RPMI7951 (cell line): ENCODE measurements around the gene LRP2BP. TPM values are rescaled to one million over a fixed set of nuclear protein-coding genes. Genes with fewer than 3 reads are reported as not detected.

Experiments used
- DNase-seq: peaks from one replicate; pipeline ENCODE4 v3.0.0-alpha.2; 2012; ENCODE audit warnings: low read depth
- total RNA-seq: library from RNA; depleted of rRNA; stranded (reverse); fragments of >200 nt; shearing (Covaris generic); gene quantifications from 2 replicates; pipeline ENCODE4 v1.2.3, GENCODE V29; 2014; rRNA removed

LRP2BP gene
- total RNA-seq: 0.48 and 0.68 TPM in 2 replicates

DNA sequence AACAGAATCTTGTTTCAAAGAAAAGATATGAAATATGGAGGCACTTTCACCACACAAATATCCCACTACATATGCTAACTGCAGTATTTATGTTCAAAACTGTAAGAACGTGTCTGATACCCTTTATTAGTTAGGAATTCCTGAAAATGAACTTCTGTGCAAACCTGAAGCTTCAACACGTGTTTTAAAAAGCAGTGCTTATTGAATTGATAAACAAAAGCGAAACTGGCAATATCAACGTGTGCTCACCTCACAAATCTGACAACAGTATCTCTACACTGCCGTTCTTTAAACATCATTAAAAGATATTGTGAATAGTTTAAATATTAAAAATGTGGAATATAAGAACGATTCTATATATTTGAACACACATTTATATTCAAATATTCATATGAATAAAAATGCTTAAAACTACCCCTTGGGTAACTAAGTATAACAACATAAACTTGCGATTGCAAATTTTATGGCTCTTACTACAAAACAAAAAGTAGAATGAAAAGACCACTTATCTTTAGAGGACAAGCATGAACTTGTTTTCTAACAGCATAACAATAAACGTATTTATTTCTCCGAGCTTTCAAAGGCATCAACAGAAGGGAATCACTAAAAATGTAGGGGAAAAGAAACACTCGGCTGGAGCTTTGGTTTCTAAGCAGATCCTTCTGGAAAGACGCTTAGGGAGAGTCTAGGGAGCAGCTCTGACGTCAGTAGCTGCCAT is at the start of gene LRP2BP:
LRP2BP (minus strand) TSS at position 687 of the 718 bp plus-strand sequence. CDS start 17,738 bp downstream, outside the sequence.
- DNase-seq: peak; percentile 24

DNA sequence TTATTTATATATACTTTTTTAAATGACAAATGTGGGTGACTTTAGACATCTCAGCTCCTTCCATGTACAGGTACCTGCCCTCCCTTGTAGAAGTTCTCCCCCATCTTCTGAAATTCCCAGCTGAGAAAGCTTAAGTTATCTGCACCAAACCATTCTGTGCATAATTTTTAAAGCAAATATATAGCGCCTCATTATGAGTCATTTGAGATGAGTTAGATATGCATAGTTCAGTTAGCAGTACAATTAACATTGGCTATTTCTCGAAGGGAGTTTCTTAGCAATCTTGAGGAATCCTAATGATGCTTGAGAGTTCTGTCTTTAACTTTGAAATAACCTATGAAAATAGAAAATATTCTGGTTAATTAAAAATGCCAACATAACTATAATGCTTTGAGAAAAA is 49.5 kb upstream of the LRP2BP start:
- DNase-seq: no peak

- DNase-seq: no peak
Observed at GRCh38 chr4:185441479-185441878, 45.8 kb upstream of the LRP2BP start.

GRCh38 chr4:185437809-185438208 is 42.1 kb upstream of the LRP2BP start:
- DNase-seq: no peak

DNA sequence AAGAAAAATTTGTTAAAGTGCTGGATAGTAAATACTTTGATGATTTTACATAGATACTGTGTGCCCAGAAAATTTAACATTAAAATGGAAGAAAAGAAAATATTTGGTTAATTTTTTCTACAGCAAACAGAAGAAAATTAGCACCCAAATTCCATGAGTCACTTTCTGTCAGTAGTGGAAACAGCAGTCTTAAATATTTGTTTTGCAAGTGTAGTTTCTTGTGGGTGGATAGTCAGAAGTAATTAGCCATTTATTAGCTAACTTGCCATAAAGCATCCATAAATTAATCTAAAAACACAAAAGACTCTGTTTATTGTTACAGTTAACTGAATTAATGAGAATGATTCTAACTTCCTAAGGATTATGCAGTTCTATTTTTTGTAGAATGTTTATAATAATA is 39.7 kb upstream of the LRP2BP start:
- no peak for DNase-seq

DNA sequence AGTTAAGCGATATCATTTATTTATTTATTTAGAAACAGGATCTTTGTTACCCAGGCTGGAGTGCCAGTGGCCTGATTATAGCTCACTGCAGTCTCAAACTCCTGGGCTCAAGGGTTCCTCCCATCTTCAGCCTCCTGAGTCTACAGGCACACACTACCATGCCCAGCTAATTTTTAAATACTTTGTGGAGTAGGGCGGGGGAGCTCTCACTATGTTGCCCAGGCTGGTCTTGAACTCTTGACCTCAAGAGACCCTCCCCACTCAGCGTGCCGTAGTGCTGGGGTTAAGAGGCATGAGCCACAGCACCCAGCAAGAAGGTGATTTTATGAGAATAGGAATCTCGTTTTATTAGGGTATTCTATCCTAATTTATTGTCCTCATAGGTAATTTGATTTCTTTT is 33.9 kb upstream of the LRP2BP start:
- no peak for DNase-seq

DNA sequence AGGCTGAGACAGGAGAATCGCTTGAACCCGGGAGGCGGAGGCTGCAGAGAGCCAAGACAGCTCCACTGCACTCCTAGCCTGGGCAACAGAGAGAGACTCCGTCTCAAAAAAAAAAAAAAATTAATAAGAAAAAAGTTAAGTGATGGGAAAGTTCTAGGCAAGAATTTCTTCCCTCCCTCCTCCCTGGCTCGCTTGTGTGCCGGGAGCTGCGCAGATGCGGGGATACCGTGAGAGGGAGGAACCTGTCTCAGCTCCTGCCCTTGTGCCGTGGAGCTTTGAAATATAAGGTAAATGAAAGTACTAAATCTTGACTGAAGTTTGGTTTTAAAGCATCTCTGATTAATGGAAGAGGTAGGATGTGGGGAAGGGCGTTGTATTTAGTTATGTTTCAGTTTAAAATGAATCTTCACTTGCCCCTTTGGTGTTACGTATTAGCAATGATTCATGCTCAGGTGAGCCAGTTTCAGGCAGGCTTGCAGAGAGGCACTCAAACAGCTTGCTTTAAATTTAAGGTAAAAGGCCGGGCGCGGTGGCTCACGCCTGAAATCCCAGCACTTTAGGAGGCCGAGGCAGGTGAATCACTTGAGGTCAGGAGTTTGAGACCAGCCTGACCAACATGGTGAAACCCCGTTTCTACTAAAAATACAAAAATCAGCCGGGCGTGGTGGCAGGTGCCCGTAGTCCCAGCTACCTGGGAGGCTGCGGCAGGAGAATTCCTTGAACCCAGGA is 31.4 kb upstream of the LRP2BP start:
- no peak for DNase-seq

DNA sequence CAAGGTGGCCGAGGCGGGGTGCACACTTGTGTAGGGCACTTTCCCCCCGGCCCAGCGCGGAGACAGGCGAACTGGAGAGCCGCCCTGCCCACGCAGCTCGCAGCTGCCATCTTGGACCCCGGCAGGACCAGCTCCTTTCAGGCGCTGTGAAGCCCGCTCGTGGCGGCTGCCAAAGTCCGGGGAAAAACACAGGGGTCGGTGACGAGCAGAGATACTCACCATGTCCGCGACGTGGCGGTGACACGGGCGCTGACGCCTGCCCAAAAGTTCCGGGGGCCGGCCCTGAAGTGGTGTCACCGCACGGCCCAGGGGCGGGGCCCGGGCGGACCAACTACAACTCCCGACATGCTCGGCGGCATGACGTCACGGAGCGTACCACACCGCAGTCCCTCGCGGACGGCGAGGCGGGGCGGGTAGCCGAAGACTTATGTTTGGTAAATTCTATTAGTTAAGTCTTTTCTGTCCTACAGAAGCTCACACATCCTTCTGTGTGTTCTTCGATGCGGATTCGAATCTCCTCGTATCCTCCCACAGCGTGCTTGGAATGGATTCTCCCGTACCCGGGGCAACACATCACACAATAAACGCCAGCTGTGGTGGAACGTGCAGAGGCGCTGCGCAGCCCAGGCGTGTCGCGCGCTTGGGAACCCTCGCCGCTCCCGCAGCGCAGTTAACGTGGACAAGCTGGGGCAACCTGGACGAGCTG is 30.1 kb upstream of the LRP2BP start, which contains the start of gene UFSP2:
UFSP2 (minus strand) TSS at position 318 of the 706 bp plus-strand sequence; CDS start at position 222, 96 bp downstream.
- DNase-seq: peak; percentile 88

- DNase-seq: no peak
Observed at GRCh38 chr4:185424905-185425646, 29.4 kb upstream of the LRP2BP start.

- DNase-seq: peak; percentile 74
Observed at GRCh38 chr4:185421366-185422124, 25.8 kb upstream of the LRP2BP start.

- no peak for DNase-seq
Observed at GRCh38 chr4:185416955-185417354, 21.2 kb upstream of the LRP2BP start.

DNA sequence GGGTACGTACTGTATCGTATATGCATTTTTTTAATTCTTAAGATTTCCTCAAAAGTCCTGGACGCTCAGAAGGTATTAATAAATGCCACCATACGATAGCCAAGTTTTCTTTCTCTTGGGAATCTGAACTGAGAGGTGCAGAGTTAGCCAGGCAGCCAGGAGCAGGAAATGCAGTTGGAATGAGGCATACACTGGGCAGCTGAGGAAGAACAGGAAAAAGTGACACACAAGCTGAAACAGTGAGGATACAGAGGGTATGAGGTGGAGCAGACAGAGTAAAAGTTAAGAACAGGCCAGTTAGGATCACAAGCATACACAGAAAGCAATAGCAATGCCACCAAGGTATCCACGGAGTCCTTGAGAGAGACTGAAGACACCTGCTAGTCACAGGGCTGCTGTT is 16.7 kb upstream of the LRP2BP start:
- no peak for DNase-seq

DNA sequence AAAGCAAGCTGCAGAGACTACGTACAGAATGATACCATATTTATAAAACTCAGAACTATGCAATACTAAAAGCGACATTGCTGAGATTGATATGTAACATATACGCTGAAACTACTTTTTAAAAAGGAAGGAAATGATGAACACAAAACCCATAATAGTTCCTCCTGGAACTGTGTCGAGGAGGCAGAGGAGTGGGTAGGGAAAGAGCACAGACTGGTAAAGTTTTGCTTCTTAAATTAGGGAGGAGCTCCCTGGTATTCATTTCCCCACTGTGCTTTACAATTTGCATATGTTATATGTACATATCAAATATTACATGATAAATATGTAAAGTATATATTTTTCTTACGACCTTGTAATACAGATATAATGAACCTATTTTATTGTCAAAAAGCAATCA is 16.1 kb upstream of the LRP2BP start:
- no peak for DNase-seq

- no peak for DNase-seq
Observed at GRCh38 chr4:185408432-185408831, 12.7 kb upstream of the LRP2BP start.

GRCh38 chr4:185405296-185405999 is 9.7 kb upstream of the LRP2BP start:
- no peak for DNase-seq

GRCh38 chr4:185404031-185404430 is 8.3 kb upstream of the LRP2BP start:
- no peak for DNase-seq

DNA sequence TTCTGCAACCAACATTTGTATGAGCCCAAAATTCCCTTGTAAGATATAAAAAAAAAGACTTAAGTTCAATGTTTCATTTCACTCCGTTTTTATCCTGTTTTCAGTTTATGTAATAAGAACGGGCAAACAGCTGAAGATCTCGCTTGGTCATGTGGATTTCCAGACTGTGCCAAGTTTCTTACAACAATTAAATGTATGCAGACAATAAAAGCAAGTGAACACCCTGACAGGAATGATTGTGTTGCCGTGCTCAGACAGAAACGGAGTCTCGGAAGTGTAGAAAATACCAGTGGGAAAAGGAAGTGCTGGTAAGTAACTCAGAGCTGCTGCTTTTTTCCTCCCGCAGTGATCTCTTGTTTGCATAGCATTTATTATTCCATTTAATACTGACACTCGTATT is 3.7 kb upstream of the LRP2BP start:
- DNase-seq: no peak

GRCh38 chr4:185398618-185399017 is 2.9 kb upstream of the LRP2BP start:
- no peak for DNase-seq

DNA sequence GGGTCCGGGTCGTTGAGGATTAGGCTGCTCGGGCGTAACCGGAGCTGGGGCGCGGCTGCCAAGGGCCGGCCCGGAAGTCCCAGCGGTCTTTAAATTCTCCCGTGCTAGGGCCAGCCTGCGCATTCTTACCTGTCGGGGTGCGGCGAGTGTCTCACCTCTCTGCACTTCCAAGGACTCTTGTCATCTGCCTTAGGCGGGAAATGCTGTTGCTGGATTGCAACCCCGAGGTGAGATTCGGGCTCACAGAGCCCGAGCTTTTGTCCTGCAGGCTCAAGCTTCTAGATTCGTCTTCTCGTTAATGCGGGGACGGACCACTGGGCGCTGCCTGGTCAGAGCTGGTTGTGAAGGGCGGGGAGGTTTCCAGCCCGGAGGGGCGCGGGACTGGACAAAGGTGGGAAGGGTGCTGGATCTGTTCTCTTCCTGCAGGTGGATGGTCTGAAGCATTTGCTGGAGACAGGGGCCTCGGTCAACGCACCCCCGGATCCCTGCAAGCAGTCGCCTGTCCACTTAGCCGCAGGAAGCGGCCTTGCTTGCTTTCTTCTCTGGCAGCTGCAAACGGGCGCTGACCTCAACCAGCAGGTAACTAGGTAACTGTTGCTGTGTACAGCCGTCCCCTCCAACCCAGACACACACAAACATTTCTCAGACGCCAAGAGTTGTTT is 1.1 kb upstream of the LRP2BP start, which contains the start of gene ANKRD37:
ANKRD37 (plus strand) TSS at position 118 of the 662 bp plus-strand sequence; CDS start at position 201, 83 bp downstream.
- DNase-seq: peak; percentile 36
